ENCODE data around the gene UNC5B. TPM values are rescaled to one million over a fixed set of nuclear protein-coding genes. Genes with fewer than 3 reads are reported as not detected.
A peak's percentile ranks its signal among the peaks of the same experiment; 100 is the strongest.

Gene UNC5B
- total RNA-seq (2021; ENCODE audit: unreplicated experiment) (22.0 TPM), Bru-seq, nascent RNA (percentile 71 among the genes with signal in this experiment), BruChase-seq, experiment 1, labeled RNA remaining after a 6-hour chase (percentile 76 among the genes with signal in this experiment), BruChase-seq, experiment 2, labeled RNA remaining after a 2-hour chase (percentile 65 among the genes with signal in this experiment)
- polyA plus RNA-seq (2012) = 29.6 and 41.5 TPM in 2 replicates
- long read RNA-seq, full-length matches to known transcripts = 5 of 31 reads
- long read RNA-seq, partial matches to known transcripts = 13 of 31 reads
- long read RNA-seq, other reads (novel, unspliced or antisense) = 13 of 31 reads

DNA sequence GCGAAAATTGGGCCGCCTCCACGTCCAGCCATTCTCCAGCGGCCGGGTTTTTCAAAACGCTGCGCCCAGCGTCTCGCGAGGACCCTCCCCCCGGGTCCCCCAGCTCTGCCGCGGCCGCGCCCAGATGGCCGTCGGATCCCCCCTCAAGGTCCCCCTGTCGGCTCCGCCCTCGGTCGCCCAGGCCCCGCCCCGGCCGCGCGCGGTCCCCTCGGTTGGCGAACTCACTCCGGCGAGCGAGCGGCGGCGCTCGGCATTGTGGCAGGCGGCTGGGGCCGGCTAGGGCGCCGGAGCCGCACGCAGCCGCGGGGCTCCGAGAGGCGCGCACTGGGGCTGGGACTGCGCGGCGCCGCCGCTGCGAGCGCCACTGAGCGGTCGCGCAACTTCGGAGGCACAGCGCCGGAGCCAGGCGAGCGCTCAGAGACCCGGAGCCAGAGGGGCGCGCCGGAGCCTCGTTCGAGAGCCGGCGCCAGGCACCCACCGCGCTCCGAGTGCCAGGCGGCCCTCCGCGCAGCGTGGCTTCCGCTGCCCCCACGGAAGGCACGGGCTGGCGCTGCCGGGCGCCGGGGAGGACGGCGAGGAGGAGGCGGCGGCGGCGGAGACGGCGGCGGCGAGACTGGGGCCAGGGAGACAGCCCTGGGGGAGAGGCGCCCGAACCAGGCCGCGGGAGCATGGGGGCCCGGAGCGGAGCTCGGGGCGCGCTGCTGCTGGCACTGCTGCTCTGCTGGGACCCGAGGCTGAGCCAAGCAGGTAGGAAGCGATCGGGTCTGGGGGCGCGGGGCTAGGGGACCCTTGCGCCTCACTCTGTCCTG, at the start of gene UNC5B:
Gene UNC5B (plus strand): TSS at position 253 of the 809 bp plus-strand sequence. CDS start 416 bp downstream, at position 669.
- ChIA-PET CTCF (interaction anchor here (1.0 kb wide), 1 partner anchor 62 kb away, joined by 3 read pairs; no protein-coding TSS in a partner anchor), RAD21 (ENCODE audit: low non-redundant PET in 1 of 2, low total read pairs in 2 of 2, uncharacterized antibody in 2 of 2, unreplicated experiment in 2 of 2) (no interaction called here), POLR2A (interaction anchor here (1.4 kb wide), 1 partner anchor 9 kb away, joined by 3 read pairs; no protein-coding TSS in a partner anchor)
- H3K9ac ChIP-seq (ENCODE audit: low read length) = peak within 1 kb of the TSS; percentile 79
- H3K27me3 ChIP-seq (ENCODE audit: insufficient read depth, low read length) = peaks cover 27% of the 10 kb centered on the region; the same call in 1 of the 2 replicates
- TF ChIP-seq ZNF274 (IDR thresholded peaks at IDR 0.05; ENCODE audit: low read depth, low read length) (no peak), POLR2AphosphoS5 (IDR thresholded peaks at IDR 0.05; ENCODE audit: low read depth, low read length) (peak; percentile 98), ZFX (IDR thresholded peaks at IDR 0.05) (peak; percentile 68), TCF7L2 (IDR thresholded peaks at IDR 0.05; ENCODE audit: borderline replicate concordance, extremely low read depth, insufficient read depth, insufficient read length) (peak; percentile 31), POLR2A (IDR thresholded peaks at IDR 0.05; ENCODE audit: borderline replicate concordance, extremely low read depth, insufficient read depth, insufficient read length) (peak; percentile 81), EGR1 (IDR thresholded peaks at IDR 0.05; ENCODE audit: low read depth) (no peak)
- TF ChIP-seq, protein P1, sequence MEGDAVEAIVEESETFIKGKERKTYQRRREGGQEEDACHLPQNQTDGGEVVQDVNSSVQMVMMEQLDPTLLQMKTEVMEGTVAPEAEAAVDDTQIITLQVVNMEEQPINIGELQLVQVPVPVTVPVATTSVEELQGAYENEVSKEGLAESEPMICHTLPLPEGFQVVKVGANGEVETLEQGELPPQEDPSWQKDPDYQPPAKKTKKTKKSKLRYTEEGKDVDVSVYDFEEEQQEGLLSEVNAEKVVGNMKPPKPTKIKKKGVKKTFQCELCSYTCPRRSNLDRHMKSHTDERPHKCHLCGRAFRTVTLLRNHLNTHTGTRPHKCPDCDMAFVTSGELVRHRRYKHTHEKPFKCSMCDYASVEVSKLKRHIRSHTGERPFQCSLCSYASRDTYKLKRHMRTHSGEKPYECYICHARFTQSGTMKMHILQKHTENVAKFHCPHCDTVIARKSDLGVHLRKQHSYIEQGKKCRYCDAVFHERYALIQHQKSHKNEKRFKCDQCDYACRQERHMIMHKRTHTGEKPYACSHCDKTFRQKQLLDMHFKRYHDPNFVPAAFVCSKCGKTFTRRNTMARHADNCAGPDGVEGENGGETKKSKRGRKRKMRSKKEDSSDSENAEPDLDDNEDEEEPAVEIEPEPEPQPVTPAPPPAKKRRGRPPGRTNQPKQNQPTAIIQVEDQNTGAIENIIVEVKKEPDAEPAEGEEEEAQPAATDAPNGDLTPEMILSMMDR (IDR thresholded peaks at IDR 0.05 in 2 of 3, conservative IDR thresholded peaks at IDR 0.05 in 1 of 3; ENCODE audit: borderline replicate concordance in 1 of 3, insufficient read depth in 1 of 3, low read depth in 2 of 3, low read length in 2 of 3) = 0 out of 6 replicates have a peak, but pooled peaks of 1 of the 3 experiments have one; percentile 9
- TF ChIP-seq, protein P2, sequence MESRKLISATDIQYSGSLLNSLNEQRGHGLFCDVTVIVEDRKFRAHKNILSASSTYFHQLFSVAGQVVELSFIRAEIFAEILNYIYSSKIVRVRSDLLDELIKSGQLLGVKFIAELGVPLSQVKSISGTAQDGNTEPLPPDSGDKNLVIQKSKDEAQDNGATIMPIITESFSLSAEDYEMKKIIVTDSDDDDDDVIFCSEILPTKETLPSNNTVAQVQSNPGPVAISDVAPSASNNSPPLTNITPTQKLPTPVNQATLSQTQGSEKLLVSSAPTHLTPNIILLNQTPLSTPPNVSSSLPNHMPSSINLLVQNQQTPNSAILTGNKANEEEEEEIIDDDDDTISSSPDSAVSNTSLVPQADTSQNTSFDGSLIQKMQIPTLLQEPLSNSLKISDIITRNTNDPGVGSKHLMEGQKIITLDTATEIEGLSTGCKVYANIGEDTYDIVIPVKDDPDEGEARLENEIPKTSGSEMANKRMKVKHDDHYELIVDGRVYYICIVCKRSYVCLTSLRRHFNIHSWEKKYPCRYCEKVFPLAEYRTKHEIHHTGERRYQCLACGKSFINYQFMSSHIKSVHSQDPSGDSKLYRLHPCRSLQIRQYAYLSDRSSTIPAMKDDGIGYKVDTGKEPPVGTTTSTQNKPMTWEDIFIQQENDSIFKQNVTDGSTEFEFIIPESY (IDR thresholded peaks at IDR 0.05; ENCODE audit: extremely low read depth, insufficient replicate concordance, low read length) = peak; percentile 81
- peak within 1 kb of the TSS; percentile 99 for H3K4me2 ChIP-seq (ENCODE audit: low read length)
- peak within 1 kb of the TSS; percentile 84 to 91 for H3K4me3 ChIP-seq (replicated peaks in 1 of 2; ENCODE audit: low read depth in 1 of 2, low read length in 2 of 2)
- H3K36me3 ChIP-seq (ENCODE audit: control insufficient read depth in 1 of 2, insufficient read depth in 2 of 2, low read length in 2 of 2) = no peaks in the 10 kb centered on the region
- H3K27ac ChIP-seq (ENCODE audit: low read depth, low read length) = peak within 1 kb of the TSS; percentile 82
- no peaks in the 10 kb centered on the region for H3K9me3 ChIP-seq (ENCODE audit: control insufficient read depth in 1 of 2, insufficient read depth in 1 of 2, low read depth in 1 of 2, low read length in 2 of 2)
- H3K4me1 ChIP-seq (ENCODE audit: control insufficient read depth in 1 of 2, insufficient read depth in 2 of 2, low read length in 2 of 2) = peaks cover 32 to 58% of the 10 kb centered on the region in 2 experiments
- no peaks in the 10 kb centered on the region for H4K20me1 ChIP-seq (ENCODE audit: insufficient read depth)
- H2AFZ ChIP-seq (ENCODE audit: low read depth, low read length, poor library complexity, severe bottlenecking) = peak within 1 kb of the TSS; percentile 77
- intact Hi-C loops (cut with micrococcal nuclease) = loop anchor here (2.0 kb wide), 2 partner anchors 48 to 56 kb away; no protein-coding TSS in a partner anchor
- H3K79me2 ChIP-seq (ENCODE audit: insufficient read depth, low read length) = peaks cover 27% of the 10 kb centered on the region; the same call in 1 of the 2 replicates
- H3K9me2 ChIP-seq (ENCODE audit: insufficient read depth) = no peaks in the 10 kb centered on the region
- ATAC-seq (peak; percentile 86), DNase-seq (ENCODE audit: low read depth, low spot score) (peak; percentile 76)
- BruUV-seq (replicated peaks) = no TSS peak

Measured in HCT116 (cell line).